NB4 (cell line): Measurements from ENCODE around the gene SOX30.

Source experiments
- CTCF ChIP-seq: IDR thresholded peaks from one replicate; pipeline ENCODE4 v1.5.1; 2012; ENCODE audit warnings: low read depth, low read length
- MAX ChIP-seq: IDR thresholded peaks from 2 replicates; pipeline ENCODE4 v1.6.1; 2011; ENCODE audit warnings: low read depth, low read length
- POLR2A ChIP-seq: IDR thresholded peaks from 2 replicates; pipeline ENCODE4 v1.6.1; 2011; ENCODE audit warnings: mild to moderate bottlenecking; ENCODE audit not compliant: insufficient read length; ENCODE audit errors: extremely low read depth

- TF ChIP-seq CTCF (no peak), MAX (no peak), POLR2A (no peak)
These were observed 55.0 kb downstream of the SOX30 start for GRCh38 chr5:157597277-157597676.
